Ishikawa (cell line): Measurements from ENCODE around the gene CKAP5.

Experiments
- CEBPB ChIP-seq: IDR thresholded peaks from 2 replicates; pipeline ENCODE4 v1.6.1; 2012
- EGR1 ChIP-seq: IDR thresholded peaks from 2 replicates; pipeline ENCODE4 v1.6.1; 2012
- REST ChIP-seq: IDR thresholded peaks from 2 replicates; pipeline ENCODE4 v1.6.1; 2012; ENCODE audit warnings: low read depth, mild to moderate bottlenecking
- TCF12 ChIP-seq: IDR thresholded peaks from 2 replicates; pipeline ENCODE4 v1.6.1; 2012; ENCODE audit warnings: low read depth
- ZBTB7A ChIP-seq: IDR thresholded peaks from 2 replicates; pipeline ENCODE4 v1.6.1; 2012; ENCODE audit warnings: low read depth

GRCh38 chr11:46855863-46856262, 9.8 kb upstream of the CKAP5 start:
- TF ChIP-seq CEBPB (no peak), REST (no peak), TCF12 (no peak), EGR1 (no peak), ZBTB7A (no peak)
